ENCODE data around the gene MAGI2. TPM values are rescaled to one million over a fixed set of nuclear protein-coding genes. Genes with fewer than 3 reads are reported as not detected.

Gene MAGI2
- total RNA-seq, 5 donors from 2014 or later (not counting 1 experiment from before 2014, with no cell fraction given) = 0.10 to 0.77 (median 0.22) TPM

- Mint-ChIP-seq H3K27me3 (no peaks in the 10 kb centered on the region), H3K36me3 (no peaks in the 10 kb centered on the region), H3K4me3 (no peak overlapping the region), H3K27ac (no peak overlapping the region), H3K4me1 (no peaks in the 10 kb centered on the region), H3K9me3 (no peaks in the 10 kb centered on the region)
- DNase-seq (no peak), ATAC-seq (replicated peaks in 1 of 4) (no peak)
- Histone ChIP-seq H3K4me3 (ENCODE audit: control insufficient read depth in 1 of 2, extremely low read depth in 1 of 2, low read length in 1 of 2) (no peak overlapping the region), H3K36me3 (ENCODE audit: control insufficient read depth in 2 of 2, extremely low read depth in 1 of 2, insufficient read depth in 1 of 2, low read length in 1 of 2) (no peaks in the 10 kb centered on the region), H3K4me1 (ENCODE audit: control insufficient read depth in 1 of 2, extremely low read depth in 1 of 2, insufficient read depth in 2 of 2, low read length in 2 of 2) (no peaks in the 10 kb centered on the region), H3K9me3 (no peaks in the 10 kb centered on the region), H3K27me3 (replicated peaks in 1 of 2; ENCODE audit: control insufficient read depth in 2 of 2, extremely low read depth in 1 of 2, insufficient read depth in 2 of 2, low read length in 1 of 2) (no peaks in the 10 kb centered on the region), H3K27ac (ENCODE audit: low read length) (no peak overlapping the region)
- POLR2A ChIA-PET = no interaction called here
- 85% methylated on average over 3 of the region's 3 CpGs for WGBS (ENCODE audit: insufficient coverage)
- CTCF ChIA-PET = no interaction called here
Measured at GRCh38 chr7:78463039-78463438, 990.4 kb downstream of the MAGI2 start.

GRCh38 chr7:78450706-78451105 lies 1002.8 kb downstream of the MAGI2 start:
- ChIA-PET POLR2A (no interaction called here), CTCF (no interaction called here)

GRCh38 chr7:78448911-78449310 lies 1004.6 kb downstream of the MAGI2 start:
- 100% methylated on average over 2 of the region's 5 CpGs for WGBS (ENCODE audit: insufficient coverage)
- Mint-ChIP-seq H3K4me1 (no peaks in the 10 kb centered on the region), H3K4me3 (no peak overlapping the region), H3K36me3 (no peaks in the 10 kb centered on the region), H3K27me3 (no peaks in the 10 kb centered on the region), H3K9me3 (peaks cover 0 to 4% (median 4%) of the 10 kb centered on the region in 3 donors), H3K27ac (no peak overlapping the region)
- CTCF ChIA-PET = no interaction called here
- POLR2A ChIA-PET = interaction anchor here in 1 of 2 donors (0.5 kb wide), 1 partner anchor 10 kb away, joined by 3 read pairs; no protein-coding TSS in a partner anchor
- no peak overlapping the region for H3K4me3 ChIP-seq (ENCODE audit: control insufficient read depth in 1 of 2, extremely low read depth in 1 of 2, low read length in 1 of 2)
- no peak overlapping the region for H3K27ac ChIP-seq (ENCODE audit: low read length)
- no peak for DNase-seq
- no peaks in the 10 kb centered on the region for H3K9me3 ChIP-seq
- no peaks in the 10 kb centered on the region for H3K36me3 ChIP-seq (ENCODE audit: control insufficient read depth in 2 of 2, extremely low read depth in 1 of 2, insufficient read depth in 1 of 2, low read length in 1 of 2)
- no peak for ATAC-seq (replicated peaks in 1 of 4)
- H3K27me3 ChIP-seq (replicated peaks in 1 of 2; ENCODE audit: control insufficient read depth in 2 of 2, extremely low read depth in 1 of 2, insufficient read depth in 2 of 2, low read length in 1 of 2) = no peaks in the 10 kb centered on the region
- H3K4me1 ChIP-seq (ENCODE audit: control insufficient read depth in 1 of 2, extremely low read depth in 1 of 2, insufficient read depth in 2 of 2, low read length in 2 of 2) = no peaks in the 10 kb centered on the region

More at GRCh38 chr7:78450706-78451105, 1002.8 kb downstream of the MAGI2 start:
- H3K4me3 Mint-ChIP-seq = no peak overlapping the region
- no peaks in the 10 kb centered on the region for H3K27me3 Mint-ChIP-seq
- H3K4me1 Mint-ChIP-seq = no peaks in the 10 kb centered on the region
- 91% methylated on average over 4 of the region's 6 CpGs for WGBS (ENCODE audit: insufficient coverage)
- no peak overlapping the region for H3K27ac Mint-ChIP-seq
- no peak overlapping the region for H3K4me3 ChIP-seq (ENCODE audit: control insufficient read depth in 1 of 2, extremely low read depth in 1 of 2, low read length in 1 of 2)
- DNase-seq (no peak), ATAC-seq (replicated peaks in 1 of 4) (no peak)
- no peaks in the 10 kb centered on the region for H3K36me3 Mint-ChIP-seq
- H3K27me3 ChIP-seq (replicated peaks in 1 of 2; ENCODE audit: control insufficient read depth in 2 of 2, extremely low read depth in 1 of 2, insufficient read depth in 2 of 2, low read length in 1 of 2) = no peaks in the 10 kb centered on the region
- H3K4me1 ChIP-seq (ENCODE audit: control insufficient read depth in 1 of 2, extremely low read depth in 1 of 2, insufficient read depth in 2 of 2, low read length in 2 of 2) = no peaks in the 10 kb centered on the region
- no peaks in the 10 kb centered on the region for H3K36me3 ChIP-seq (ENCODE audit: control insufficient read depth in 2 of 2, extremely low read depth in 1 of 2, insufficient read depth in 1 of 2, low read length in 1 of 2)
- H3K9me3 Mint-ChIP-seq = peaks cover 0 to 4% (median 4%) of the 10 kb centered on the region in 3 donors
- H3K27ac ChIP-seq (ENCODE audit: low read length) = no peak overlapping the region
- no peaks in the 10 kb centered on the region for H3K9me3 ChIP-seq

- Histone ChIP-seq H3K27ac (ENCODE audit: low read length) (no peak overlapping the region), H3K27me3 (replicated peaks in 1 of 2; ENCODE audit: control insufficient read depth in 2 of 2, extremely low read depth in 1 of 2, insufficient read depth in 2 of 2, low read length in 1 of 2) (no peaks in the 10 kb centered on the region), H3K9me3 (no peaks in the 10 kb centered on the region), H3K4me1 (ENCODE audit: control insufficient read depth in 1 of 2, extremely low read depth in 1 of 2, insufficient read depth in 2 of 2, low read length in 2 of 2) (no peaks in the 10 kb centered on the region), H3K36me3 (ENCODE audit: control insufficient read depth in 2 of 2, extremely low read depth in 1 of 2, insufficient read depth in 1 of 2, low read length in 1 of 2) (no peaks in the 10 kb centered on the region), H3K4me3 (ENCODE audit: control insufficient read depth in 1 of 2, extremely low read depth in 1 of 2, low read length in 1 of 2) (no peak overlapping the region)
- peaks cover 0 to 4% (median 2%) of the 10 kb centered on the region in 3 donors for H3K9me3 Mint-ChIP-seq
- no peak overlapping the region for H3K27ac Mint-ChIP-seq
- no peaks in the 10 kb centered on the region for H3K4me1 Mint-ChIP-seq
- DNase-seq (no peak), ATAC-seq (replicated peaks in 1 of 4) (no peak)
- H3K36me3 Mint-ChIP-seq = no peaks in the 10 kb centered on the region
- H3K27me3 Mint-ChIP-seq = no peaks in the 10 kb centered on the region
- ChIA-PET POLR2A (no interaction called here), CTCF (no interaction called here)
- WGBS (ENCODE audit: insufficient coverage) = no CpG with 5 or more reads among the region's 2 CpGs
- no peak overlapping the region for H3K4me3 Mint-ChIP-seq
Measured at GRCh38 chr7:78444267-78444666, 1009.2 kb downstream of the MAGI2 start.

- H3K27ac Mint-ChIP-seq = no peak overlapping the region
- no peaks in the 10 kb centered on the region for H3K36me3 Mint-ChIP-seq
- peaks cover 0 to 7% (median under 1%) of the 10 kb centered on the region in 3 donors for H3K9me3 Mint-ChIP-seq
- CTCF ChIA-PET = no interaction called here
- WGBS (ENCODE audit: insufficient coverage) = no CpG with 5 or more reads among the region's 4 CpGs
- no peaks in the 10 kb centered on the region for H3K27me3 ChIP-seq (replicated peaks in 1 of 2; ENCODE audit: control insufficient read depth in 2 of 2, extremely low read depth in 1 of 2, insufficient read depth in 2 of 2, low read length in 1 of 2)
- ATAC-seq (replicated peaks in 1 of 4) = no peak
- no peak overlapping the region for H3K4me3 Mint-ChIP-seq
- no peaks in the 10 kb centered on the region for H3K4me1 Mint-ChIP-seq
- POLR2A ChIA-PET = no interaction called here
- no peaks in the 10 kb centered on the region for H3K36me3 ChIP-seq (ENCODE audit: control insufficient read depth in 2 of 2, extremely low read depth in 1 of 2, insufficient read depth in 1 of 2, low read length in 1 of 2)
- H3K4me1 ChIP-seq (ENCODE audit: control insufficient read depth in 1 of 2, extremely low read depth in 1 of 2, insufficient read depth in 2 of 2, low read length in 2 of 2) = no peaks in the 10 kb centered on the region
- H3K4me3 ChIP-seq (ENCODE audit: control insufficient read depth in 1 of 2, extremely low read depth in 1 of 2, low read length in 1 of 2) = no peak overlapping the region
- DNase-seq = no peak
- no peak overlapping the region for H3K27ac ChIP-seq (ENCODE audit: low read length)
- no peaks in the 10 kb centered on the region for H3K27me3 Mint-ChIP-seq
- H3K9me3 ChIP-seq = no peaks in the 10 kb centered on the region
Measured at GRCh38 chr7:78443811-78444210, 1009.7 kb downstream of the MAGI2 start.

GRCh38 chr7:78441737-78442136 lies 1011.7 kb downstream of the MAGI2 start:
- POLR2A ChIA-PET = no interaction called here

GRCh38 chr7:78438433-78438832 lies 1015.0 kb downstream of the MAGI2 start:
- Mint-ChIP-seq H3K27me3 (peaks cover 3 to 4% of the 10 kb centered on the region in 2 donors), H3K27ac (no peak overlapping the region), H3K4me1 (no peaks in the 10 kb centered on the region), H3K9me3 (peaks cover 0 to 3% (median 0%) of the 10 kb centered on the region in 3 donors), H3K36me3 (no peaks in the 10 kb centered on the region), H3K4me3 (no peak overlapping the region)
- ChIA-PET CTCF (no interaction called here), POLR2A (interaction anchor here in 1 of 2 donors (0.7 kb wide), 1 partner anchor 41 kb away, joined by 4 read pairs; no protein-coding TSS in a partner anchor)
- Histone ChIP-seq H3K36me3 (ENCODE audit: control insufficient read depth in 2 of 2, extremely low read depth in 1 of 2, insufficient read depth in 1 of 2, low read length in 1 of 2) (no peaks in the 10 kb centered on the region), H3K4me1 (ENCODE audit: control insufficient read depth in 1 of 2, extremely low read depth in 1 of 2, insufficient read depth in 2 of 2, low read length in 2 of 2) (no peaks in the 10 kb centered on the region), H3K9me3 (no peaks in the 10 kb centered on the region), H3K27ac (ENCODE audit: low read length) (no peak overlapping the region), H3K27me3 (replicated peaks in 1 of 2; ENCODE audit: control insufficient read depth in 2 of 2, extremely low read depth in 1 of 2, insufficient read depth in 2 of 2, low read length in 1 of 2) (no peaks in the 10 kb centered on the region), H3K4me3 (ENCODE audit: control insufficient read depth in 1 of 2, extremely low read depth in 1 of 2, low read length in 1 of 2) (no peak overlapping the region)
- 90% methylated on average over 7 of the region's 7 CpGs for WGBS (ENCODE audit: insufficient coverage)
- DNase-seq (no peak), ATAC-seq (replicated peaks in 1 of 4) (no peak)

More at GRCh38 chr7:78441737-78442136, 1011.7 kb downstream of the MAGI2 start:
- no peak for ATAC-seq (replicated peaks in 1 of 4)
- CTCF ChIA-PET = no interaction called here
- Mint-ChIP-seq H3K36me3 (no peaks in the 10 kb centered on the region), H3K9me3 (peaks cover 0 to 3% (median 0%) of the 10 kb centered on the region in 3 donors), H3K4me3 (no peak overlapping the region), H3K4me1 (no peaks in the 10 kb centered on the region), H3K27me3 (no peaks in the 10 kb centered on the region), H3K27ac (no peak overlapping the region)
- H3K36me3 ChIP-seq (ENCODE audit: control insufficient read depth in 2 of 2, extremely low read depth in 1 of 2, insufficient read depth in 1 of 2, low read length in 1 of 2) = no peaks in the 10 kb centered on the region
- no peak for DNase-seq
- H3K27ac ChIP-seq (ENCODE audit: low read length) = no peak overlapping the region
- no peaks in the 10 kb centered on the region for H3K9me3 ChIP-seq
- no peaks in the 10 kb centered on the region for H3K4me1 ChIP-seq (ENCODE audit: control insufficient read depth in 1 of 2, extremely low read depth in 1 of 2, insufficient read depth in 2 of 2, low read length in 2 of 2)
- H3K4me3 ChIP-seq (ENCODE audit: control insufficient read depth in 1 of 2, extremely low read depth in 1 of 2, low read length in 1 of 2) = no peak overlapping the region
- H3K27me3 ChIP-seq (replicated peaks in 1 of 2; ENCODE audit: control insufficient read depth in 2 of 2, extremely low read depth in 1 of 2, insufficient read depth in 2 of 2, low read length in 1 of 2) = no peaks in the 10 kb centered on the region
- WGBS (ENCODE audit: insufficient coverage) = 63% methylated on average over 2 of the region's 2 CpGs
